ENCODE measurements around the gene AIDA. TPM values are rescaled to one million over a fixed set of nuclear protein-coding genes. Genes with fewer than 3 reads are reported as not detected.

The AIDA gene
- total RNA-seq, 1 experiment from 2014 or later: 60.1 TPM

DNA sequence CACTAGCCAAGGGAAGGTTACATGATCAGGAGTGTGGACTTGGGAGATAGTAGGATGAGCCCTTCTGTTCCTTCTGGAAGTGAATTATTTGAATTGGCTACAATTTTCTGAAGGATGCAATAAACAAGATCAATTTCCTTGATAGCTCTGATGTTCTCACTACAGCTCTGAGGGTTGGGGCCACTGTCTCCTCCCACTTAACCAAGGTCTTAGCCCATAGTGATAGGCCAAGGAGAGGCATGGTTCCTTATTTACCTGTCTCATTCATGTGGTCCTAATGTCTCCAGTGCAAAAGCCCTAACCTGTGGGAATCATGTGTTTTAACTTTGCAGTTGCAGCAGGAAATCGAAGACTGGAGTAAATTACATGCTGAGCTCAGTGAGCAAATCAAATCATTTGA, 59.6 kb downstream of the AIDA start:
- no peak for DNase-seq (ENCODE audit: low read depth)

GRCh38 chr1:222644636-222644980, 67.7 kb downstream of the AIDA start:
- DNase-seq (ENCODE audit: low read depth): peak; percentile 29

DNA sequence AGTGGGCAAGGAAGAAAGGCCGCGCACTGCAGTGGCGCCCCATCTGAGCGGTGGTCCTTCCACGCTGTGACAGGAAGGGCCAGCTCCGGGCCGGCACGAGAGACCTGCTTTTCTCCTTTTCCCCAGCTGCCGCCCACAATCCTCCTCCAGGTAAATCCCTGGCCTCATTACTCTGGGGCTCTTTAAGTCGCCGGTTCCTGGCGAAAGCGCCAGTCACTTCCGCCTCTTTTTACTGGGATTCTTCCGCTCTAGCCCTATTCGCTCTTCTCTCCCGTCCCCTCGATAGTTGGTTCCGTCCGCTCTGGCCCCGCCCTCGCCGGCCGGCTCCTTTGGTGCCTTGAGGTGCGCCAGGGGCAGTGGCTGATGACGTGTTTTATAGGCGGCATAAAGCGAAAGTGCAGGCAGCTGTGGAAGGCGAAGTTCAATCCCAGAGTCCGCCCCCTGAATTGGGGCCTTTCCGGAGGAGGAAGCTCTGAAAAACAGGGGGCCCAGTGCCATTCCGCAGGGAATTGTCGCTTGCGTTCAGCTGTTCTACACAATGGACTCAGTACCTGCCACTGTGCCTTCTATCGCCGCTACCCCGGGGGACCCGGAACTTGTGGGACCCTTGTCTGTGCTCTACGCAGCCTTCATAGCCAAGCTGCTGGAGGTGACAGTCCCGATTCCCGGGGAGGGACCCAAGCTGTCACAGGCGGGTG, 68.2 kb downstream of the AIDA start:
- peak; percentile 99 for DNase-seq (ENCODE audit: low read depth)

DNA sequence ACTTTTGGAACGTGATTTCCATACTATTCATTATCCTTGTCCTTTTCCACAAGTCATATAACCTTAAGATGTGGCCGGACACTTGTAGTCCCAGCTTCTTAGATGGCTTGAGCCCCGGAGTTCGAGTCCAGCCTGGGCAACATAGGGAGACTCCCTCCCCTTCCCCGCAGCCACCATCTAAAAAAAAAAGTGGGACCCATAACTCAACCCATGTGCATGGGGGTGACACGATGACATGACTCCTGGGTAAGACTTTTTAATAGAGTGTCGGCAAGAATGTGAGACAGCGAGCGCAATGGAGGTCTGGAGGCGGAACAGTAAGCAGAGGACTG, 68.7 kb downstream of the AIDA start:
- DNase-seq (ENCODE audit: low read depth): no peak

DNA sequence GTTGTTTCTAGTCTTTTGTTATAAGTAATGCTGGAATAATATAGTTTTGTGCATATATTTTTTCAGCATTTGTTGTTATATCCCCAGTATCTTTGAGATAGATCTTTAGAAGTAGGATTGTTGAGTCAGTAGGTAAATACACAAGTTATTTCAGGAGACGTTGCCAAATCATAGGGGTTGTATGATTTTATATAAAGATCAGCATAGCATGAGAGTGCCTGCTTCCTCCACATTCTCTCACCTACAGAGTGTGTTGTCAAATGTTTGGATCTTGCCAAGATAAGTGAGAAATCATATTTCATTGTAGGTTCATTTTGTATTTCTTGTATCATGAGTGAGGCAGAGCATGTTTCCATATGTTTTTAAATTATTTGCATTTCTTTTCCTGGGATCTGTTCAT, 69.8 kb downstream of the AIDA start:
- DNase-seq (ENCODE audit: low read depth): no peak

- peak; percentile 15 for DNase-seq (ENCODE audit: low read depth)
Observed at GRCh38 chr1:222641269-222641948, 70.9 kb downstream of the AIDA start.

- DNase-seq (ENCODE audit: low read depth): peak; percentile 92
Observed at GRCh38 chr1:222634180-222635013, 77.9 kb downstream of the AIDA start.

DNA sequence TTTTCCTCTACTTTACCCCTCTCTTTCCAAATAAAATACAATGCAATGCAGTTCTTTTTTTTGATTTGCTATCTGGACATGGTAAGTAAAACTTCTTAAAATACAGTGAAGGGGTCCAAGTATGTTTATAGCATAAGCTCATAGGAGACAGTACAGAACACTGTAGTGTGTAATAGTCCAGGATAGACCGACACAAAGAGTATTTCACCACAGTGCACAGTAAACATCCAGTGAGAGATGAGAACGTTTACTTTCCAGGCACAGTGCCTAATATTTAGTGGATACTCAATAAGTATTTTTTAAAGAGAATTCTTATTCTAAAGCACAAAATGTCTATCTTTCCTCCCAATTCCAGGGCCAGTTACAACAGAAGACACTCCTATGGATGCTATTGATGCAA, 79.5 kb downstream of the AIDA start:
- DNase-seq (ENCODE audit: low read depth): no peak

DNA sequence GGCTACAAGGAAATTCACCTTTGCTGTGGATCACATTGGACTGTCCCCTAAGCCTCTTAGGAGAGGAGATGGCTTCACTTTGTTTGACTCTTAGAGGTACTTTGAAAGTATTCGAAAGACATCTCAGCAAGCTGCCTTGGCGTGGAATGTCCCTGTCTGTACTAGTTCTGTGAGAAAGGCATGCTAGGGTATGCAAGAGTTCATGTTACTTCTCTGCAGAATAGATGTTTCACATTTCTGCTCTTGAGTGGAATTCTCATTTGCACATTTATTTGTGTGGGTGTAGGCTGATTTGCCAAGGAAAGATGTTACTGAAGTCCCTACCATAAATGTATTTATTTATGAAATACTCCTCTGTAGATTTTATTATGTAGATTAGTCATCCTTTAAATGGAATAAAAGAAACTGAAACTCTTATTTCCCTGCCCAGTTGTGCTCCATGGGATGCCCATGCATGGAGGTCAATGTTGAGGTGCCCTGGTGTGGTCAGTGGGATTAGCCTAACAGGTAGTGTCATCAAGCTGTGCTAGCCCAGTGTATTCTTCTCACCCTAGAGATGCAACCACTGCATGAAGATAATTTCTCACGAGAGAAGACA, 80.6 kb downstream of the AIDA start:
- DNase-seq (ENCODE audit: low read depth): no peak

DNA sequence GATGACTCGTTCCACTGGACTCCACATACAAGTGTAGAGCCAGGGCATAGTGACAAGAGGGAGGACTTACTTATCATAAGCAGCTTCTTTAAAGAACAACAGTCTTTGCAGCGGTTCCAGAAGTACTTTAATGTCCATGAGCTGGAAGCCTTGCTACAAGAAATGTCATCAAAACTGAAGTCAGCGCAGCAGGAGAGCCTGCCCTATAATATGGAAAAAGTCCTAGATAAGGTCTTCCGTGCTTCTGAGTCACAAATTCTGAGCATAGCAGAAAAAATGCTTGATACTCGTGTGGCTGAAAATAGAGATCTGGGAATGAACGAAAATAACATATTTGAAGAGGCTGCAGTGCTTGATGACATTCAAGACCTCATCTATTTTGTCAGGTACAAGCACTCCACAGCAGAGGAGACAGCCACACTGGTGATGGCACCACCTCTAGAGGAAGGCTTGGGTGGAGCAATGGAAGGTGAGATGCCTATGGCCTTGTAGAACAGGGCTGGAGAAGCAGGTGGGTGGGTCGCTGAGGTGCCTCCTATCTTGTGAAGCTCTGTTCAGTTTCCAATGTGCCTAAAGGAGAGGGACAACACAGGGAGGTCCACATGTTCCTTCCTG, 82.3 kb downstream of the AIDA start:
- no peak for DNase-seq (ENCODE audit: low read depth)

- DNase-seq (ENCODE audit: low read depth): peak; percentile 32
Observed at GRCh38 chr1:222627232-222627631, 85.1 kb downstream of the AIDA start.

GRCh38 chr1:222624214-222624613, 88.1 kb downstream of the AIDA start:
- no peak for DNase-seq (ENCODE audit: low read depth)

DNA sequence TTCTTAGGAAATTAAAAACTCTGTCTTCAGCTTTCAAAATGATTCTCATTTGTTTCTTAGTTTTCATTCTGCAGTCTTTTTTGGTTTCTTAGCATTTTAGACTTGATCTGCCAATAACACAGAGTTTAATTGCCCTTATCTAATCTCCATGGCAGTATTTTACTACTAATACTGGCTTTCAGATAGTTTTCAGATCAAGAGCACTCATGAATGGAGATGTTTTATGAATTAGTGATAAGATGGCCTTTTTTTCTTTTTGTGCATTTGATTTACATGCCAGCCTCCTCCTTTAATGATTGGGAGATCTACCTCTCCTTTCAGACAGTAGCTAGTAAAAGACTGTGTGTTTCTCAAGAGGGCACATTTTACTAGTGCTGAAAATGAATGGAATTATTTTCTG, 88.8 kb downstream of the AIDA start:
- no peak for DNase-seq (ENCODE audit: low read depth)

DNA sequence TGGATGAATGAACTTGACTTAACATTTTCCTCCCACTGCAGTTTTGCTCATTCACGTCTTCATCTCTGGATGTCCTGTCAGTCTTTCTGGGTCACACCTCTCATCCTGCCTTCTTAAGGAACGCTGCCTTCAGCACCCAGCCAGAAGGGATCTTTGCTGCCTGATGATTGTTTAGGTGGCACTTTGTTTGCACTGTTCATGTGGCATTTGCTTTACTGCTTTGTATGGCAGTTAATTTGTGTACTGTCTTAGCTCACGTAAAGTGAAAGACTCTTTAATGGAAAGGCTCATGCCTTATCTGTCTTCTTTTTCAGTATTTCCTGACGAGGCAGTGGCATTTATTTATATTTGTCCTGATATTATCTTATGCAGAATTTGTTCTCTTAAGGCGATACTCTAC, 89.5 kb downstream of the AIDA start:
- no peak for DNase-seq (ENCODE audit: low read depth)

GRCh38 chr1:222620566-222620965, 91.7 kb downstream of the AIDA start:
- no peak for DNase-seq (ENCODE audit: low read depth)

DNA sequence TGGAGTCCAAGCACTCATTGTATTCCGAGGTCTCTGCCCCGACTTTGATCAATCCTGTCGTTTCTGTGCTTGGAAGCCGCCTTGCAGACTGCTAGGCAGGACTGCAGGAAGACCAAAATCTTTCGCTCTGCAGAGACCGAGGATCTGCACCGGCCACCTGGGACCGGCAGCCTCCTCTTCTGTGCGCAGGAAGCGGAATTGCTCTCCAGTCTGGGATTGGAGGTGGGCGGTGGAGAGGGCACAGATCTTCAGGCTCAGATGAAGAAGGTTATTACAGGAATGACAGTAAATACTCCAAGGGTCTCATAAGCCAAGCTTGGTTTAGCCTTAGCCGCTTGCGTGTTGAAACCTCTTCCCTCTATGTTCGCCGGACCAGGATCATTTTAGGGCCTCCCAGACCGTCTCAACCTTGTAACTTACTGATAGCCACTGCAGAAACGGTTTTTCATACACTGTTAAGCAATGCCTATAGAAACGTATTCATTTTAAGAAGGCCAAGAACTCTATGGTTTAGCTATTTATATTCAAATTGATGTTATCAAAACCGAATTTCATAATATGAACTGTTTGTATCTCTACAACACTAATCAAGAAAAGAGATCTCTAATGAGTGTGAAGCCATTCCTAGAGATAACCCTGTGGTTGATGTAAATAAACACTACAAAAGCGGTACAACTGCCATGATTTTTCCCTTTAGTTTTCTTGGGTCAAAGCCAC, 93.3 kb downstream of the AIDA start:
- peak; percentile 36 for DNase-seq (ENCODE audit: low read depth)

Other genes starting within 250 kb of the AIDA start
- 3.3 and 3.9 TPM in 2 replicates for gene HHIPL2, start 164.4 kb downstream of the AIDA start, total RNA-seq (2014; rRNA removed; shearing (Covaris generic))
- gene TAF1A, start 122.6 kb downstream of the AIDA start, total RNA-seq (2014; rRNA removed; shearing (Covaris generic)): 9.3 and 16.7 TPM in 2 replicates
- gene MIA3, start 94.4 kb downstream of the AIDA start, total RNA-seq (2014; rRNA removed; shearing (Covaris generic)): 51.0 and 53.7 TPM in 2 replicates
- gene BROX, start 73 bp upstream of the AIDA start, total RNA-seq (2014; rRNA removed; shearing (Covaris generic)): 61.7 and 82.1 TPM in 2 replicates
- gene FAM177B, start 24.7 kb upstream of the AIDA start, total RNA-seq (2014; rRNA removed; shearing (Covaris generic)): not detected in 2 replicates
- 6.0 and 8.1 TPM in 2 replicates for gene DISP1, start 102.5 kb upstream of the AIDA start, total RNA-seq (2014; rRNA removed; shearing (Covaris generic))

Measured in M059J (cell line).